Stimulated activated CD4-positive, alpha-beta T cell treated with anti-CD3 and anti-CD28 coated beads, Interleukin-4, amount 100 ng/mL, for 24 hours (primary cell): ENCODE measurements around the gene EIF2B5.

ENCODE experiments used
- DNase-seq: peaks from one replicate; pipeline ENCODE4 v3.0.0-alpha.2; 2020

The EIF2B5 gene

DNA sequence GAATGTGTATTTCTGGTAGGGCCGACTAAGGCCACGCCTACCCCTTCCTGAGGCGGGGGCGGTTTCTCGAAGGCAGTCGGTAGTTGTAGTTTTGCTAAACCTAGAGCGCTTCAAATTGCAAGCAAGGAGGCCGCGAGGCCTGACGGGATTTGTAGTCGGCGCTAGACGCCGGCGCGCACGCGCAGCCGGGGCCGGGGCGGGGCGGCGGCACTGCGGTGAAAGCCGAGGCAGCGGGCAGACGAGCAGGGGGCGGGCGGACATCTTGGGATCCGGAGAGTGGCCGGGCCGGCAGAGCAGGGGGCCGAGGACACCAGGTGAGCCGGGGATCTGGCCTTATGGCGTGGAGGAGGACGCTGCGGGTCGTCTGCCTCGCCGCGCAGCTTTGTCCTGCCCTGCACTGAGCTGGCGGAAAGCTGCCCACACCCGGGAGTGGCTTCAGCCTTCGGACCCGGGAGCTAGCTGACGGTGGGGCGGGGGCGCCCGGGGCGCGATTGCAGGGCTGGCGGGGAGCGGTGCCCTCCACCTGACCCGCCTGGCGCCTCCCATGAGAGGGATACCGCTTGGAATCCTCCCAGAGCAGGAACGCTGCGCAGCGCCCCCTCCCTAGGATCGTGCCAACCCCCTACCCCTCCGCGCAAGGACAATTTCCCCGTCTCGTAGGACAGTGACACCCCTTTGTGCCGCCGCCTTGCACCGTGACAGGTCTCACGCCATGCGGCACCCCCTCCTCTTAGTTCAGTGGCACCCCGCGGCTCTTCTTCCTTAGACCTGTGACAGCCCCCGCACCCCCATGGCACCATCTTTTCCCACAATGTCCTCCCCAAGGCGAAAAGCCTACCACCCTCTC lies 39.7 kb downstream of the EIF2B5 start, which contains the start of gene AP2M1:
TSS of gene AP2M1 (plus strand) at position 210 of the 847 bp plus-strand sequence. CDS start 2,139 bp downstream, outside the sequence.
- peak; percentile 98 for DNase-seq

DNA sequence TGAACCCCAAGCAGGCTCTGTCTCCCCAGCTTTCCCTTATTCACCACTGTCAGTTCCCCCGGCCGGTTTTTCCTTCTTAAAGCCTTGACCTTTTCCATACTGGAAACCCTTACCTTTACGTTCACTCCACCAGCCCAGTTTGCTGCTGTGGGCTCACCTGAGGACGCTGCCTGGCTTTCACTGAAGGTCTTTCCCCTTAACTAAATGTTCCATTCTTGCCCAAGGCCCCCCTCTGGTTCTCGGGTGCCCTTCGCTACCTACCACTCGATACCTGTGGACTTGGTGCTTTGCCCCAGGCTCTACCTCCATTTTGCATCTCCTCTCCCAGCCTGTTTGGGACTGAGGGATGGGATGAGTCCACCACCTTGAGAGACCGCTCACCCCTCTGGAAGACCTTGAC lies 40.3 kb downstream of the EIF2B5 start:
- DNase-seq: no peak

DNA sequence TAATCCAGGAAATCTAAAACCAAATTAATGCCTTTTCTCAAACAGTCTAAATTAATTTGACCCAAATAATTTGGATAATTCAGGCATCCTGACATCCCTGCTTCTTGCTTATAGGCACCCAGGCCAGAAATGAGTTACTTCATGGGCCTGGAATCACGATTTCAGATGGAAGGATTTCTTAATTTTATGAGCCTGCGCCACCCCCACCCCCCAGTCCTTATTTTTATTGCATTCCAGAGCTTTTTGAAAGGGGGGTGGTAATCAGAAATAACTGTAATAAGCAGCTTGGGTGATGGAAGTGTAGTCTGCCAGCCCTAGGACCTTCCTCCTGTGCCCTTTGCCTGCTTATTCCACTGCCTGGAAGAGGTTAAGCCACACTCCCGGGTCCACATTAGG lies 40.8 kb downstream of the EIF2B5 start:
- DNase-seq: no peak

DNA sequence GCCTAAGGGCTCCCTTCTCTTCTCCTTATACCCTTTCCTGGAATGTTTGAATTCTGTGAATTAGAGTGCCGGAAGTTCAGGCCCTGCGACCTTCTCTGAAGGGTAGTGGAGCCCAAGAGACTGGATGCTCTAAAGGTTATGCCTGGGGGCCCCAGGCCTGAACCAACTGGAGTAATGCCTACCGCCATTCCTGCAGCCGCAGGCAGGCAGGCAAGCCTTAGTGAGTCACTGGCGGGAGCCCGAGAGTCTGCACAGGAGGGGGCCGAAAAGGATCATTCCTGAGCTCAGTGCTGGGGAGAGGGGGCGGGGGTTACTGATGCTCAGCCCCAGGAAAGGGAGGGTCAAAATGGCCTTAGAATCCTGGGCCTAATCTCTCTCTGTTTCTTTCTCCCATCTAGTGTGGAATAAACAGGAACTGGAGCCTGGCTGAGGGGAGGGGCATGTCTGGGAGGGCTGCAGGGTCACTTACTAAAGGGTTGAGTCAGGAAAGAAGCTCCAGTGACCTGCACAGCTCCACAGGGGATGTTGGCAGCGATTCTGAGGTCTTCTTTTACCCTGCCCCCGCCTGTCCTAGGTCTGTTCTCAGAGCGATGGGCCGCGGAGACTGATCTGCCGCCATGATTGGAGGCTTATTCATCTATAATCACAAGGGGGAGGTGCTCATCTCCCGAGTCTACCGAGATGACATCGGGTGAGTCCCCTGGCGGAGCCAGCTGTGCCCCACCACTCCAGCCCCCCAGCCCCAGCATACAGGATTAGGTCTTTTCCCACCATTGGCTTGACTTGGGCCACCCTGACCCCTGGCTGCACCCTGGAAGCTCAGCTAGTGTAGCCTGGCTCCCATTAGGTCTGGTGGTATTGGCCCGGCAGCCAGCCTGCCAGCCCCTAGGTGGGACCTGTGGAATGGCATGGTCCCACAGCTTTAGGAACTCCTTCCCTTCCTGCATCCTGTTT lies 41.5 kb downstream of the EIF2B5 start:
- DNase-seq: no peak

DNA sequence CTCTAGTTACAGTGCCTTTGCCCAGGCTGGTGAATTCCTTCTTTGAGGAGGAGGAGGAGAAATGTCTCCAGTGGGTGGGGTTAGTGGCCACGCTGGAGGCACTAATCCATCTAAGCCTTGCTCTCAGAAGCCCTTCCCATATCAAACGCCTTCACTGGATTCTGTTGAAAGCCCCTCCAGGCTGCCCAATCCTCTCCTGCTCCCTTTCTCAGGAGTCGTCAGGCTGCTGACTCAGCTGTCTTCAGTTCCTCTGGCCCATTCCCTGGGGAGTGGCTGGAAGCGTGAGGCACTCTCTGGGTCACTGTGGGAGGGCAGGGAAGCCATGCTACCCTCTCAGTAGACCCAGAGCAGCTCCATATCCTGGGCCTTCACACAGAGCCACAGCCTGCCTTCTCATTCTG lies 42.2 kb downstream of the EIF2B5 start:
- no peak for DNase-seq

DNA sequence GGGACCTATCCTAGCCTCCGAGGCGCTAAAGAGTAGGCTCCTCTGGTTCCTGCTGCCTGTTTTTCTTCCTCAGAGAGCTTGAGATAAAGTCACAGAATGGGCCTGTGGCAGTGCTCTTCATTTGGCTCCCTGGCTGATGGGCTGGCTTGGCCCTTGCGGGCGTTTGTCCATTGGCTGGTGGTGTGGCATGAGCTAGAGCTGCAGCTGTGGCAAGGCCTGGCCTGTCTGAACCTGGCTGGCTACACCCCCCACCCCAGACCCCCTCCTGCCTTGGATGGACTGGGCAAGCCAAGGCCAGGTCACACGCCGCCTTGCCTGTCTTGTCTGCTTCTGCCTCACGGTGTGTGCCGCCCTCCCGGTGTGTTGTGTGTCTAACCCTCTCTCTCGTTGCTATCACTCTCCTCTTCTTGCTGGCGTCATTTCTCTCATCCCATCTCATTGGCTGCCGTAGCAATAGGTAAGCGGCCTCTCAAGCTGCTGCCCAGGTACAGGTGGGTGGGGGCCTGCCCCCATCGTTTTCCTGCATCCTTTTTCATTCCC lies 42.7 kb downstream of the EIF2B5 start:
- no peak for DNase-seq

DNA sequence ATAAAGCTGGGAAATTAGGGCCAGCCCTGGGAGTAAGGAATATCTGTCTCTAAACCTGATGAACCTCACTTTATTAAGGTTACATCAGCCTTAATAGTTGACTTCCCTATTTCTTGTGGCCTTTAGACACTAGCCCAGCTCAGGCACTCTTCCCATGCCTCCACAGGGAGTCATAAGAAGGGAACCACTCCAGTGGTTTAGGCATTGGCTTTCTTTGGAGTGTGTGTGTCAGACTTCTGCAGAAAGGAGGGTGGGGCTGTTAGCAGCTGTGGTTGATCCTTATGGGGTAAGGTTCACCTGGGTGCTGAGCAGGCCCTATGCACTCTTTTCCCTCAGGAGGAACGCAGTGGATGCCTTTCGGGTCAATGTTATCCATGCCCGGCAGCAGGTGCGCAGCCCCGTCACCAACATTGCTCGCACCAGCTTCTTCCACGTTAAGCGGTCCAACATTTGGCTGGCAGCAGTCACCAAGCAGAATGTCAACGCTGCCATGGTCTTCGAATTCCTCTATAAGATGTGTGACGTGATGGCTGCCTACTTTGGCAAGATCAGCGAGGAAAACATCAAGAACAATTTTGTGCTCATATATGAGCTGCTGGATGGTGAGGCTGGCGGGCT lies 43.5 kb downstream of the EIF2B5 start:
- DNase-seq: no peak

DNA sequence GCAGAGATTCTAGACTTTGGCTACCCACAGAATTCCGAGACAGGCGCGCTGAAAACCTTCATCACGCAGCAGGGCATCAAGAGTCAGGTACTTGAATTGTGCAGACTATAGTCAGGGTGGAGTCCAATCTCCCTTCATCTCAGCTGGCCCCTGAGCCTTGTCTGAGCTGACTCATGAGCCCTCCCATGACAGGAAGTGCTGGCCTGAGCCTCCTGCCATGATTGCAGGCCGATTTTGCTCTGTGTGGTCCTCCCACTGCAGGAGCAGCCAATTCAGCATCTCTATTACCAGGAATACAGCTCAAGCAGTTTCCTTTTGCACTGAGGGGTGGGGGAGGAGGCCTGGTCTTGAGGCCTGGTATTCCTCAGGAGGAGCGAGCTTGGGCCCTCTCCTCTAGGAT lies 45.0 kb downstream of the EIF2B5 start:
- DNase-seq: no peak

DNA sequence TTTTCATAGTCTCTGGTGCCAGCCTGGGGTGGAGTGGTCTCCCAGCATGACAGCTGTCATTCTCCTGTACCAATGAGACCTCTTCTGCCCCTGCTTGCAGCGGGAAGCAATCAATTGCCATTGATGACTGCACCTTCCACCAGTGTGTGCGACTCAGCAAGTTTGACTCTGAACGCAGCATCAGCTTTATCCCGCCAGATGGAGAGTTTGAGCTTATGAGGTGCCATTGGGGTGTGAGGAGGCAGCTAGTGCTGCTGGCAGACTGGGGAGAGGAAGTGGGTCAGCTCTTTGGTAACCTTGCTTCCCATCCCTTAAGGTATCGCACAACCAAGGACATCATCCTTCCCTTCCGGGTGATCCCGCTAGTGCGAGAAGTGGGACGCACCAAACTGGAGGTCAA lies 46.4 kb downstream of the EIF2B5 start:
- DNase-seq: no peak

DNA sequence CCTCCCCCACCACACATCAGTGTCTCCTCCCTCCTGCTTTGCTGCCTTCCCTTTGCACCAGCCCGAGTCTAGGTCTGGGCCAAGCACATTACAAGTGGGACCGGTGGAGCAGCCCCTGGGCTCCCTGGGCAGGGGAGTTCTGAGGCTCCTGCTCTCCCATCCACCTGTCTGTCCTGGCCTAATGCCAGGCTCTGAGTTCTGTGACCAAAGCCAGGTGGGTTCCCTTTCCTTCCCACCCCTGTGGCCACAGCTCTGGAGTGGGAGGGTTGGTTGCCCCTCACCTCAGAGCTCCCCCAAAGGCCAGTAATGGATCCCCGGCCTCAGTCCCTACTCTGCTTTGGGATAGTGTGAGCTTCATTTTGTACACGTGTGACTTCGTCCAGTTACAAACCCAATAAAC lies 48.5 kb downstream of the EIF2B5 start:
- DNase-seq: no peak

DNA sequence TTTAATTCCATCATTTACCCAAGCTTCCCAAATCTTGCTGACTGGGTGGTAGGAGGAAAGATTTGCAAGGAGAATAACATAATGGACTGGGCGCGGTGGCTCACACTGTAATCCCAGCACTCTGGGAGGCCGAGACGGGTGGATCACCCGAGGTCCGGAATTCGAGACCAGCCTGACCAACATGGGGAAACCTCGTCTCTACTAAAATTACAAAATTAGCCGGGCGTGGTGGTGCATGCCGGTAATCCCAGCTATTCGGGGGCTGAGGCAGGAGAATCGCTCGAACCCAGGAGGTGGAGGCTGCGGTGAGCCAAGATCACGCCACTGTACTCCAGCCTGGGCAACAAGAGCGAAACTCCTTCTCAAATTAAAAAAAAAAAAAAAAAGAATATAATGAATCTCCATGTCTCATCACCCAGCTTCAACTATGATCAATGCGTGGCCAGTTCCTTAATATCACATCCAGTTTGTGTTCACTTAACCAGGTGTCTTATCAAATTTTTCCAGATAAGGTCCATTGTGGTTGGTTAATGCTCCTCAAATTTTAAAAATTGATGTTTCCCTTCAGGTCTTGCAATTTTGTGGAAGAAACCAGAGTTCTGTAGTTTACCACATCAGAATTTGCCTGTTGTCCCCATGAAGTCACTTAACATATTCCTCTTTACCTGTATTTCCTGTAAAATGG lies 49.5 kb downstream of the EIF2B5 start:
- no peak for DNase-seq

DNA sequence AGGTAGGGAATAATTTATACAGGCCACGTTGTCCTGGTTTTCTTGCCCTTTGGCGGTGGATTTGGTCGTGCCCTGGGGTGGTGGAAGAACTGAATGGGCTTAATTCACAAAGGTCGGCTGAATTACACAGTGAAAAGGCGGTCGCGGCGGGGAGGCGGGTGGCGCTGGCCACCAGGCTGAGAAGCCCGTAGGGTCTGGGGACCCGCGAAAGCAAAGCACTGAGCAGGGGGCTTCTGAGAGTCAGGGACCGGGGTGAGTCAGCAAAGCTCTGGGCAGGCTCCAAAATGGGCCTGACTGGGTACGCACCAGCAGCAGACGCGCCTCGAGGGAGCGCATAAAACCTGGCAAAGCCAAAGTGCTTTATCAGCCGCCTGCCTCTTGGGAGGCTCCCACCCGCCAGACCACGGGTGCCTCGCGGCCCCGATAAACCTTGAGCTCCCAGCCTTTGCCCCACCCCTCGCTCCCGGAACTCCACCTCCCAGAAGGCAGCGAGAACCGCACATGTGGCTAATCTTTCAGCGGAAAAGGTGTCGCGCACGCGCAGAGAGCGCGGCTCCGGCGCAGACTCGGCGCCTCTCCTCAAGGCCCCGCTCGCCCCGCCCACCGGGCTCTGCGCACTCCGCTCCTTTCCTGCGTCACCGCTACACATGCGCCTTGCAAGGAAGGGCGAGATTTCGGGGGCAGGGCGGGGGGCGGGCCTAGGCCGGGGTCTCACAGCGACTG lies 50.5 kb downstream of the EIF2B5 start:
- DNase-seq: peak; percentile 99

DNA sequence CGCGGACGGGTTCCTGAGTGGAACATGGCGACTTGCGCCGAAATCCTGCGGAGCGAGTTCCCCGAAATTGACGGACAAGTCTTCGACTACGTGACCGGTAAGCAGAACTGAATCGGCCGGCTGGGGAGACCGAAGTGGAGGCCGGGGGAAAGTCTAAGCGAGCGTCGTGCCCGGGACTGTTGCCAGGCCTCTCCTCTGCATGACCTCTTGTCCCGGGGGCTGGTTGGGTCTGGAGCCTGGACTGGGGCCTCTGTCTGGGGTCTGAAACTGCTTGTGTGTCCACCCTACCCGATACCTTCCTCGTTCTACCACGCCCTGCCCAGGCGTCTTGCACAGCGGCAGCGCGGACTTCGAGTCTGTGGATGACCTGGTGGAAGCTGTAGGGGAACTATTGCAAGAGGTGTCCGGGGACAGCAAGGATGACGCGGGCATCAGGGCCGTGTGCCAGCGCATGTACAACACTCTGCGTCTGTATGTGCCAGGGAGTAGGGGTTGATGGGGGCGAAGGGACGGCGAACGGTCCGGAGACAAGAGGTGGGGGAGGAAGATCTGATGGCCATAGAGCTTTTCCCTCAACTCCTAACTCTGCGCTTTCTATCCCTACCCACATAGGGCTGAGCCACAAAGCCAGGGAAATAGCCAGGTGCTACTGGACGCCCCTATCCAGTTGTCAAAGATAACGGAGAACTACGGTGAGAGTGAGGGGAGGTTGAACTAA lies 51.2 kb downstream of the EIF2B5 start, which contains the start of gene ABCF3:
TSS of gene ABCF3 (plus strand) at position 16 of the 718 bp plus-strand sequence. CDS start at position 25, 9 bp downstream.
- no peak for DNase-seq

DNA sequence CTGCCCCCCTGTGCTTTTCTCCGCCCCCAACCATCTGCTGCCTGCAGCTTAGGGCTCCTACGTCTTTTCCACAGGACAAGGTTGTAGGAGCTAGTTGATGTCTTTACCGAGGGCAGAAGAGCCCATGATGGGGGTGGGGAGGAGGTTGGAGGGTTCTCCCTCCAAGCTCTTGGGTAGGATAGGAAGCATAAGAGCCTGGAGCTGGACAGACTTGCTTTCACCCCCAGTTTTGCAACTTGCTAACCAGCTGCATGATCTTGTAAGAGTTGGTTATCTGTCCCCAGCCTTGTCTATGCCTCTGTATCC lies 51.7 kb downstream of the EIF2B5 start:
- no peak for DNase-seq

DNA sequence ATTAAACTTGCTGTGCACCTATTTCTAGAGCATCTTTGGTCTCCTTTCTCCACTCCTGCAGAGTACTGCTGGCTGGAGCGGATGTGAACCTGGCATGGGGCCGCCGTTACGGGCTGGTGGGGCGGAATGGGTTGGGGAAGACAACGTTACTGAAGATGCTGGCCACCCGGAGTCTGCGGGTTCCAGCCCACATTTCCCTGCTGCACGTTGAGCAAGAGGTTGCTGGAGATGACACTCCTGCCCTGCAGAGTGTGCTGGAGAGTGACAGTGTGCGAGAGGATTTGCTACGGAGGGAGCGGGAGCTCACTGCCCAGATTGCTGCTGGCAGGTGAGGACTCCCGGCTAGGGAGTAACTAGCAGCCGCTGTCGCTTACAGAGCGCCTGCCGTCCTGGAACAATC lies 52.9 kb downstream of the EIF2B5 start:
- no peak for DNase-seq

DNA sequence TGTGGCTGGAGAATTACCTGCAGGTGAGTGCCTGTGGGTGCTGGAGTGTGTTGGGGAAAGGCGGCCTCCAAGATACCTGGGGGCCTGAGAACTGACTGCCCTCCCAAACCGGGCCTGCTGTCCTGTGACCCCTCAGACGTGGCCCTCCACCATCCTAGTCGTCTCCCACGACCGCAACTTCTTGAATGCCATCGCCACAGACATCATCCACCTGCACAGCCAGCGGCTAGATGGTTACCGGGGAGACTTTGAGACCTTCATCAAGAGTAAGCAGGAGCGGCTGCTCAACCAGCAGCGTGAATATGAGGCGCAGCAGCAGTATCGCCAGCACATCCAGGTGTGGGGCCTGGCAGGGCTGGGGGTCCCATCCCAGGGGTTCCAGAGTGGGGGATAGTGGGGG lies 54.3 kb downstream of the EIF2B5 start:
- DNase-seq: no peak

DNA sequence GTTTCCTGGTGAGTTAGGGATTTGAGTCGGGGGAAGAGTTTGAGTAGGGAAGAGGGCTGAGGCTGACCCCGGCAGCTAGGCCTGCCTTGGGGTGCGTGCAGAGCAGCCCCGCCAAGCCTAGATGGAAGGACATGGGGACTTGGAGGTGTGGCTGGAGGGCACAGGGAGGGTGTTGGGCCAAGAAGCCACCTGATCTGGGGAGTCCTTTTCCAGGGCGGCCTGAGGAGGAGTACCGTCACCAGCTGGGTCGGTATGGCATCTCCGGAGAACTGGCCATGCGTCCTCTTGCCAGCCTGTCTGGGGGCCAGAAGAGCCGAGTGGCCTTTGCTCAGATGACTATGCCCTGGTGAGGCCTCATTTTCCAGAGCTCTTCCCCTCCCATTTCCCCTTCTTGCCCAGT lies 57.7 kb downstream of the EIF2B5 start:
- no peak for DNase-seq

DNA sequence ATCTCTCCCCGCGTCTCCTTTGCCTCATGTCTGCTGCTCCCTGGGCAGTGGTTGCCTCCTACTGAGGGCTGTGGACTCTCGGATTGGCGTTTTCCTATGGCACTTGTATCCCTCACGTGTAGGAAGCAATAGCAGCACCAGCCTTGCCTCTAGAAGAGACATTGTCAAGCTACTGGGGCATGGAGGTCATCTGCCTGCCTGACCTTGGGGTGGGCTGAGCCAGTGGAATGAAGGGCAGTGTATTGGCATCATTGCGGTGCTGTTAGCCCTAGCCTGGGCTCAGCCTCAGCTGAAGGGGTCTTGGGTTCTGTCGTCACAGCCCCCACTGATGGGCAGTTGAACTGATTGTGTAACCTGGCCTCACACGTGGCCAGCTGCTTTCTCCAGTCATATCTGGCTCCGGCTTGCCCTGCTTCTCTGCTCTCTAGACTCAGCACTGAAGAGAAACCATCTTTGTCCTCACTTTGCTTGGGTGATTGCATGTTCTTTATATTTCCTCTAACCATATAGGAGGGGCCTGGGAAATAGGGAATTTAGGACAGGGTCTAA lies 58.9 kb downstream of the EIF2B5 start:
- no peak for DNase-seq
